Measurements from ENCODE around the gene BTF3L4.
A peak's percentile ranks its signal among the peaks of the same experiment; 100 is the strongest.

Gene BTF3L4

GRCh38 chr1:52032124-52032784, 23.8 kb upstream of the BTF3L4 start:
- H3K27ac ChIP-seq, result peak overlapping the region; percentile 88
- no peak for TF ChIP-seq ZFX (IDR thresholded peaks at IDR 0.05)
- TF ChIP-seq CTCF (conservative IDR thresholded peaks at IDR 0.05), result no peak

GRCh38 chr1:52032785-52033131, 23.3 kb upstream of the BTF3L4 start:
- H3K27ac ChIP-seq, result peak overlapping the region; percentile 88
- TF ChIP-seq ZFX (IDR thresholded peaks at IDR 0.05), result no peak
- no peak for TF ChIP-seq CTCF (conservative IDR thresholded peaks at IDR 0.05)

GRCh38 chr1:52033190-52034049, 22.7 kb upstream of the BTF3L4 start, which contains the start of gene KTI12:
Gene KTI12 (minus strand): TSS chr1:52033810. CDS start chr1:52033761, 49 bp downstream.
- TF ChIP-seq CTCF (conservative IDR thresholded peaks at IDR 0.05) (no peak), ZFX (IDR thresholded peaks at IDR 0.05) (peak; percentile 51)
- peak within 1 kb of the TSS; percentile 88 for H3K27ac ChIP-seq

GRCh38 chr1:52034050-52034384, 22.1 kb upstream of the BTF3L4 start:
- H3K27ac ChIP-seq, result peak overlapping the region; percentile 88; the same call in 1 of the 2 replicates
- no peak for TF ChIP-seq ZFX (IDR thresholded peaks at IDR 0.05)
- TF ChIP-seq CTCF (conservative IDR thresholded peaks at IDR 0.05), result no peak

GRCh38 chr1:52037402-52037814, 18.7 kb upstream of the BTF3L4 start:
- TF ChIP-seq ZFX (IDR thresholded peaks at IDR 0.05) (no peak), CTCF (conservative IDR thresholded peaks at IDR 0.05) (no peak)
- H3K27ac ChIP-seq, result no peak overlapping the region

GRCh38 chr1:52037909-52038308, 18.2 kb upstream of the BTF3L4 start:
- no peak overlapping the region for H3K27ac ChIP-seq
- TF ChIP-seq ZFX (IDR thresholded peaks at IDR 0.05), result no peak
- TF ChIP-seq CTCF (conservative IDR thresholded peaks at IDR 0.05), result no peak

- TF ChIP-seq CTCF (conservative IDR thresholded peaks at IDR 0.05), result no peak
- TF ChIP-seq ZFX (IDR thresholded peaks at IDR 0.05), result no peak
- no peak overlapping the region for H3K27ac ChIP-seq
Observed at GRCh38 chr1:52041551-52042185, 14.4 kb upstream of the BTF3L4 start.
